OCI-LY7 (cell line): ENCODE measurements around the gene NUP62.

Experiments used
- CTCF ChIP-seq: fragments of 200-600 bp; sonication (generic); conservative IDR thresholded peaks from 2 replicates; pipeline ENCODE4 v1.5.1; 2014; ENCODE audit warnings: mild to moderate bottlenecking, antibody characterized with exemption, low read length, moderate library complexity, mixed read lengths
- EZH2phosphoT487 ChIP-seq: fragments of 200-600 bp; sonication (generic); IDR thresholded peaks from 2 replicates; pipeline ENCODE4 v1.6.1; 2018; ENCODE audit warnings: low read depth, borderline replicate concordance, mild to moderate bottlenecking, mixed run types, antibody characterized with exemption, low read length, moderate library complexity, mixed read lengths

DNA sequence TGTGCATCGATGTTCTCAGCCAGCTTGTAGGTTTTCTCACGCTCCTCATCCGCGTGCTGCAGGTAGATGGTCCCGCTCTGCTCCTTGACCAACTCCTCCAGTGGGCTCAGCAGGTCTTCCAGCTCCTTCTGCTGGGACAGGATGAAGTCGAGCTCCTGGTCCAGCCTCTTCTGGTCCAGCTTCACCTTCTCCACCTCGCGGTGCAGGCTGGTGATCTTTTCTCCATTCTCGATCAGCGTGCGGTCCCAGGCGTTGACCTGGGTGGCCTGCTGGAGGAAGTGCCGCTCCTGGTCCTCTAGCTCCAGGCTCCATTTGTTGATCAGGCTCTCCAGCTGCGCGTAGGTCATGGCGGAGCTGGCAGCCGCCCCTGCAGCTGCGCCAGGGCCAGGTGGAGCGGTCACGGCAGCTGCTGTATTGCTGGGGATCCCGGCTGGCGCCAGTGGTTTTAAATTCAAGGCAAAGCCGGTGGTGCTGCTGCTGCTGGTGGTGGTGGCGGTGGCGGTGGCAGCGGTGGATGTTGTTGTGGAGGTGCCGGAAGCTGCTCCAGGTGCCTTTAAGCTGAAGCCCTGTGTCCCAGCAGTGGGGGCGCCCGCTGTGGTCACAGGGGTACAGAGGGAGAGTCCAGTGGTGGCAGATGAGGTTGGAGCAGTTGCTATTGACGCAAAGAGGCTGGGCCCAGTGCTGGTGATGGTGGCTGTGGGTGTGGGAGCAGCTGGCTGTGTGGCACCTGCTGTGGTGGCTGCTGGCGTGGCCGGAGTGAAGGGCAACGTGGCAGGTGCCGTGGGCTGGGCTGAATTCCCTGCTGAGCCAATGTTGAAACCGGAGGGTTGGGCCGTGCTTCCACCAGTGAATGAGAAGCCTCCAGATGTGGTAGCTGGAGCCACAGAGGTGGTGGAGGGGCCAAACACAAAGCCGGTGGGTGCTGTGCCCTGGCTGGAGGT is 20.6 kb downstream of the NUP62 start:
- no peak for TF ChIP-seq CTCF
- no peak for TF ChIP-seq EZH2phosphoT487
